ENCODE measurements around the gene OR2D3.
"Not testable (repeated sequence)": the region's sequence is repeated elsewhere in the genome, so short reads cannot be mapped to it uniquely, and the experiment has no call there.

Gene OR2D3

DNA sequence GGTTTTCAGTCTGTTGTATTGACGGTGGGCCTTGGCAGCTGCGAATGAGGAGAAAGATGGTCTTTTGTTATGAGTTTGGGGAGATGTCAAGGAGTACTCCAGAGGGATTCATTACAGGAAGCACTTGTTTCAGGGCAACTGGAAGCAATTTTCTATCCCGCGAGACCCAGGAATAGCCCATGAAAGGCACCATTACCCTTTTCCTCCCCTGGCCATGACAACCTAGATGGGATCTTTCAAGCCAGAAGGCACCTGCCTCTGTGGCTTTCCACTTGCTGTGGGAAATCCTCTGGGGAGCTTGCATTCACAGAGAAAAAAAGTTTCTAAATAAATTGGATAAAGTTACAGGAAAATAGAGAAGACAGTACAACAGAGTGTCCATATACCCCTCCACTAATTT, 8.1 kb downstream of the OR2D3 start:
- no peak for DNase-seq (ENCODE audit: low spot score)

- DNase-seq (ENCODE audit: low spot score): no peak
Measured at GRCh38 chr11:6931146-6931713, 10.4 kb downstream of the OR2D3 start.

DNA sequence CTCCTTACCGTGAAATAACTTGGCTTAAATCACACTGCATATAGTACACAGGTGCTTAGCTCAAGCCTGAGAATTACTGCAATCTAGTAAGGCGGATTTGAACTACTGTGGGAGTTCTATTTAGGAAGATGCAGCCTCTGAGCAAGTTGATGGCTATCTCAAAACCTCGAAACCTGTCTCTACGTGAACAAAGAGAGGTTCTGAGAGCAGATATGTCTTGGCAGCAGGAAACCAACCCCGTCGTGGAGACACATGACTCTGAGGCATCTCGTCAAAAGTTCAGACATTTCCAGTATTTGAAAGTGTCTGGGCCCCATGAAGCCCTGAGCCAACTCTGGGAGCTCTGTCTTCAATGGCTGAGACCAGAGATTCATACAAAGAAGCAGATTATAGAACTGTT, 11.3 kb downstream of the OR2D3 start:
- no peak for DNase-seq (ENCODE audit: low spot score)

DNA sequence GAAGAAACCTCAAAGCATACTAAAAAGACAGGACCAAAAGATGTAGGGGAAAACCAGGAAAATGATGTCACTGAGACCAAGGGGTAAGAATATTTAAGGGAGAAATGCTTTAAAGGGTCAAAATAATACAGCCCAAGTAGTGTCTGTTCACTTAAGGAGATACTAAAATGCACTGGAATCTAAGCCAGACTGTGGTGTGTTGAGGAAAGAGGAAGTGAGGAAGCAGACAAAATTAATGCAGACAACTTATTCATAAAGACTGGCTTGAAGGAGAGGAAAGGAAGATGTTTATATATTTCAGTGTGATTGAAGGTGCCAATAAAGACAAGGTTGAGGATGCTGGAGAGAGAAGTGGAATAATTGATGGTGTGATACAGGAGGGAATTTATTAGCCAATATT, 21.2 kb downstream of the OR2D3 start:
- DNase-seq (ENCODE audit: low spot score): no peak

GRCh38 chr11:6943131-6943530, 22.3 kb downstream of the OR2D3 start:
- no peak for DNase-seq (ENCODE audit: low spot score)

DNA sequence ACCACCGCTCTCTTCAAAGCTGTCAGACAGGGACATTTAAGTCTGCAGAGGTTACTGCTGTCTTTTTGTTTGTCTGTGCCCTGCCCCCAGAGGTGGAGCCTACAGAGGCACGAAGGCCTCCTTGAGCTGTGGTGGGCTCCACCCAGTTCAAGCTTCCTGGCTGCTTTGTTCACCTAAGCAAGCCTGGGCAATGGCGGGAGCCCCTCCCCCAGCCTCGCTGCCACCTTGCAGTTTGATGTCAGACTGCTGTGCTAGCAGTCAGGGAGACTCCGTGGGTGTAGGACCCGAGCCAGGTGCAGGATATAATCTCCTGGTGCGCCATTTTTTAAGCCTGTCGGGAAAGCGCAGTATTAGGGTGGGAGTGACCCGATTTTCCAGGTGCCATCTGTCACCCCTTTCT, 33.4 kb downstream of the OR2D3 start:
- DNase-seq (ENCODE audit: low spot score): not testable (repeated sequence)

DNA sequence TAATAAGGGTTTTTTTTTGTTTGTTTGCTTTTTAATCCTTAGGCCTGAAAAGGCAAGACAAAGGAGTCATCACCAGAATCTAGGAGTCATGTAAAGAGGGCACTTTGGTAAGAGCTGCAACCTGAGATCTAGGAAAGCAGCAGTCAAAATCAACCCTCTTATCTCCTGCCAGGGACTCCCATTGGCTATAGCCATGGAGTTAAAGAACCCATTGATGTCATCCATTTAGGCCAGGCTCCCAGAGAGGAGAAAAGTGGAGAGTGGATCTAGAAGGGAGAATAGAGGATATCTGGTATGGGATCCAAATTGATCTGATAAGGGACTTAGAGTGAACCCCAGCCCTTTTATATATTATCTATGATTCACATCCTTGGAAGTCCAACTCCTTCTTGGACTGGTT, 41.3 kb downstream of the OR2D3 start:
- DNase-seq (ENCODE audit: low spot score): no peak

DNA sequence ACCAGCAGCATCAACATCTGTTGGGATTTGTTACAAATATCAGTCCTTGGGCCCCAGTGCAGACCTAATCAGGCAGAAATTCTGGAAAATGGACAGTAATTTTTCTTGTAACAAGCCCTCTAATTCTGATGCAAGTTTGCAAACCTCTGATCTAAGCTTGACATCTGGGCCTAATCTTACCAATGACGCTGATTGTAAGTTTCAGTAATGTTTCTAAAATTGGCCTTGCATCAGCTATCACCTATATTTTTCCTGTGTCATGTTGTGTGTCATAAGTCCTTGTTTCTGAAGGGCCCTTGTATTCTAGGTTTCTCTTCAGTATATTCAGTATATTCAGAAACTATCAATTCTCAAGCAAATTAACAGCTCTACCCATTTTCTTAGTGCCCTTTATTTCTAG, 41.9 kb downstream of the OR2D3 start:
- no peak for DNase-seq (ENCODE audit: low spot score)

GRCh38 chr11:6968816-6969215, 48.0 kb downstream of the OR2D3 start:
- DNase-seq (ENCODE audit: low spot score): no peak

DNA sequence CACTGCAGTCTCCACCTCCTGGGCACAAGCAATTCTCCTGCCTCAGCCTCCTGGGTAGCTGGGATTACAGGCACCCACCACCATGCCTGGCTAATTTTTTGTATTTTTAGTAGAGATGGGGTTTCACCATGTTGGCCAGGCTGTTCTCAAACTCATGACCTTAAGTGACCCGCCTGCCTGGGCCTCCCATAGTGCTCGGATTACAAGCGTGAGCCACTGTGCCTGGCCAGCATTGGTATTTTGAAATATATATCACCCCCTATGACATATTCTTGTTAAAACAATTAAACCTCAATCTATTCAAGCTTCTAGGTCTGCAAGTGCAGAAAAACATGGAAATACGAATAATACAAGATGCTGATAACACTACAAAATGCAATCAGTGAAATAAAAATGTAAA, 49.1 kb downstream of the OR2D3 start:
- DNase-seq (ENCODE audit: low spot score): not testable (repeated sequence)

Measured in left forelimb (tissue), 1 donor.